GM18907 (cell line): ENCODE data around the gene TTBK2.
"Not testable (repeated sequence)": the region's sequence is repeated elsewhere in the genome, so short reads cannot be mapped to it uniquely, and the experiment has no call there.

ENCODE experiments used
- ATAC-seq: cut with Tn5 transposase; IDR thresholded peaks from one replicate; pipeline ENCODE4 v1.9.1; 2021; ENCODE audit warnings: mild to moderate bottlenecking, moderate library complexity; ENCODE audit not compliant: unreplicated experiment

The TTBK2 gene

GRCh38 chr15:42772144-42772543 lies 148.4 kb downstream of the TTBK2 start:
- ATAC-seq: no peak

GRCh38 chr15:42766109-42766508 lies 154.5 kb downstream of the TTBK2 start:
- ATAC-seq: not testable (repeated sequence)

- not testable (repeated sequence) for ATAC-seq
Measured at GRCh38 chr15:42764154-42764731, 156.3 kb downstream of the TTBK2 start.

GRCh38 chr15:42761813-42762212 lies 158.8 kb downstream of the TTBK2 start:
- ATAC-seq: not testable (repeated sequence)

GRCh38 chr15:42760759-42761158 lies 159.8 kb downstream of the TTBK2 start:
- ATAC-seq: no peak

GRCh38 chr15:42759093-42759492 lies 161.5 kb downstream of the TTBK2 start:
- ATAC-seq: no peak

- ATAC-seq: no peak
Measured at GRCh38 chr15:42750306-42750705, 170.3 kb downstream of the TTBK2 start.

GRCh38 chr15:42749266-42749665 lies 171.3 kb downstream of the TTBK2 start:
- ATAC-seq: no peak

GRCh38 chr15:42744195-42744594 lies 176.4 kb downstream of the TTBK2 start:
- ATAC-seq: no peak

GRCh38 chr15:42742149-42742548 lies 178.4 kb downstream of the TTBK2 start:
- no peak for ATAC-seq

GRCh38 chr15:42741710-42742109 lies 178.9 kb downstream of the TTBK2 start:
- ATAC-seq: no peak

- ATAC-seq: no peak
Measured at GRCh38 chr15:42737529-42738328, 182.8 kb downstream of the TTBK2 start.

- peak; percentile 83 for ATAC-seq
Measured at GRCh38 chr15:42736793-42737528, 183.6 kb downstream of the TTBK2 start, which contains the start of gene CDAN1. CDAN1 (minus strand) TSS chr15:42737128; CDS start chr15:42737102, 26 bp downstream.

- peak; percentile 42 for ATAC-seq
Measured at GRCh38 chr15:42736178-42736792, 184.3 kb downstream of the TTBK2 start.

GRCh38 chr15:42735382-42736165 lies 185.0 kb downstream of the TTBK2 start:
- ATAC-seq: no peak

- ATAC-seq: no peak
Measured at GRCh38 chr15:42734076-42734672, 186.4 kb downstream of the TTBK2 start.

GRCh38 chr15:42733027-42733426 lies 187.6 kb downstream of the TTBK2 start:
- no peak for ATAC-seq

GRCh38 chr15:42732095-42732827 lies 188.3 kb downstream of the TTBK2 start:
- ATAC-seq: no peak

GRCh38 chr15:42731461-42731860 lies 189.1 kb downstream of the TTBK2 start:
- ATAC-seq: no peak
